Esophagus muscularis mucosa (tissue), 3 donors: Measurements from ENCODE around the gene PERCC1.

ENCODE experiments used
- EP300 ChIP-seq: sonication (generic); formaldehyde crosslinking; IDR thresholded peaks from one replicate; pipeline ENCODE4 v1.6.1; 2017; ENCODE audit warnings: antibody characterized with exemption
- TF ChIP-seq, protein P1 (sequence below), 3 experiments: fragments of 200-600 bp in 2 of 3; fragments of 450-650 bp in 1 of 3; sonication (generic) in 2 of 3; IDR thresholded peaks; one replicate each; pipeline ENCODE4 v1.5.1; 2017 to 2019; ENCODE audit warnings: antibody characterized with exemption in 3 of 3, mild to moderate bottlenecking in 2 of 3, moderate library complexity in 1 of 3

DNA sequence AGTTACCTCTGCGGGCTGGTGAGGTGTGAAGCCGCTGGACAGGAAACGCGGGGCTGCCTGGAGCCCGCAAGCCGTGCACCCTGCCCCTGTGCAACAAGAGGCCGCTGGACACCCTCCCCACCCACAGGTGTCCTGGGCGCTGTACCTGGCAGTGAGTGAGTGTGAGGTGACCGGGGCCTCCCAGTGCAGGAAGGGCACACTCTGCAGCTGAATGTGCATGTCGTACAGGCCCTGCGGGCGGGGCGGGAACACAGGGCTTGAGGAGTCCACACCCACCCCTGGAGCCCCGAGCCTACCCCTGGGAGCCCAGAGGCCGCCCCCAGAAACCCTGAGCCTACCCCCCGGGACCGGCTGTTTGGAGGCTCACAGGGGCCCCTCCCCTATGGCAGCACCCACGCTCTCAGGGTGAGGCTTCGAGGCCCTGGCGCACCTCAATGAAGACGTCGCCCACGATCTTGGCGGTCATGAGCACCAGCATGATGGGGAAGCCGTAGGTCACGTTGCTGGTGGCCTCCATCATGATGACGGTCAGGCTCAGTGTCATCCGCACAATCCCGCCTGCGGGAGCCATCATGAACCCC lies 17.7 kb downstream of the PERCC1 start:
- TF ChIP-seq, protein P1, sequence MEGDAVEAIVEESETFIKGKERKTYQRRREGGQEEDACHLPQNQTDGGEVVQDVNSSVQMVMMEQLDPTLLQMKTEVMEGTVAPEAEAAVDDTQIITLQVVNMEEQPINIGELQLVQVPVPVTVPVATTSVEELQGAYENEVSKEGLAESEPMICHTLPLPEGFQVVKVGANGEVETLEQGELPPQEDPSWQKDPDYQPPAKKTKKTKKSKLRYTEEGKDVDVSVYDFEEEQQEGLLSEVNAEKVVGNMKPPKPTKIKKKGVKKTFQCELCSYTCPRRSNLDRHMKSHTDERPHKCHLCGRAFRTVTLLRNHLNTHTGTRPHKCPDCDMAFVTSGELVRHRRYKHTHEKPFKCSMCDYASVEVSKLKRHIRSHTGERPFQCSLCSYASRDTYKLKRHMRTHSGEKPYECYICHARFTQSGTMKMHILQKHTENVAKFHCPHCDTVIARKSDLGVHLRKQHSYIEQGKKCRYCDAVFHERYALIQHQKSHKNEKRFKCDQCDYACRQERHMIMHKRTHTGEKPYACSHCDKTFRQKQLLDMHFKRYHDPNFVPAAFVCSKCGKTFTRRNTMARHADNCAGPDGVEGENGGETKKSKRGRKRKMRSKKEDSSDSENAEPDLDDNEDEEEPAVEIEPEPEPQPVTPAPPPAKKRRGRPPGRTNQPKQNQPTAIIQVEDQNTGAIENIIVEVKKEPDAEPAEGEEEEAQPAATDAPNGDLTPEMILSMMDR (IDR thresholded peaks at IDR 0.05): no peak
- TF ChIP-seq EP300: no peak
